HG03521 (cell line): Measurements from ENCODE around the gene HSPG2.
"Not testable (repeated sequence)": the region's sequence is repeated elsewhere in the genome, so short reads cannot be mapped to it uniquely, and the experiment has no call there.

Source experiments
- ATAC-seq: cut with Tn5 transposase; IDR thresholded peaks from one replicate; pipeline ENCODE4 v1.9.1; 2021; ENCODE audit warnings: mild to moderate bottlenecking, moderate library complexity; ENCODE audit not compliant: unreplicated experiment

Gene HSPG2

DNA sequence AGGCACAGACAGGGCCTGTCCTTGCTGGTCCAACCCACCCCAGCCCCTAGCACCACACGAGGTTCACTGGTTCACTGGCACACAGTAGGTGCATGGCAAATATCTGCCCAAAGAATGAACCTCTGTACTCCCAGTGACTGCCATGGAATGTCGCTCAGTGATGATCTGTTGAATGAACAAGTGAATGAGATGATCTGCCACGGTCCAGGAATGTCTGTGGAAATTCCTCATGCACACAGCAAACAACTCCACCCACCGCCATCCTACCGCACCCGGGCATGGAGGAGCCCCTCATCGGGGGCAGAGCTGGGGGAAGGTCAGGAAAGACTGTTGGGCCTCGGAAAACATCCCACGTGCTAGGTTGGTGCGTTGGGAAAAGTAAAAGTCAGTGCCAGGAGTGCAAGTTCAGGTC, 1.7 kb downstream of the HSPG2 start:
- no peak for ATAC-seq

DNA sequence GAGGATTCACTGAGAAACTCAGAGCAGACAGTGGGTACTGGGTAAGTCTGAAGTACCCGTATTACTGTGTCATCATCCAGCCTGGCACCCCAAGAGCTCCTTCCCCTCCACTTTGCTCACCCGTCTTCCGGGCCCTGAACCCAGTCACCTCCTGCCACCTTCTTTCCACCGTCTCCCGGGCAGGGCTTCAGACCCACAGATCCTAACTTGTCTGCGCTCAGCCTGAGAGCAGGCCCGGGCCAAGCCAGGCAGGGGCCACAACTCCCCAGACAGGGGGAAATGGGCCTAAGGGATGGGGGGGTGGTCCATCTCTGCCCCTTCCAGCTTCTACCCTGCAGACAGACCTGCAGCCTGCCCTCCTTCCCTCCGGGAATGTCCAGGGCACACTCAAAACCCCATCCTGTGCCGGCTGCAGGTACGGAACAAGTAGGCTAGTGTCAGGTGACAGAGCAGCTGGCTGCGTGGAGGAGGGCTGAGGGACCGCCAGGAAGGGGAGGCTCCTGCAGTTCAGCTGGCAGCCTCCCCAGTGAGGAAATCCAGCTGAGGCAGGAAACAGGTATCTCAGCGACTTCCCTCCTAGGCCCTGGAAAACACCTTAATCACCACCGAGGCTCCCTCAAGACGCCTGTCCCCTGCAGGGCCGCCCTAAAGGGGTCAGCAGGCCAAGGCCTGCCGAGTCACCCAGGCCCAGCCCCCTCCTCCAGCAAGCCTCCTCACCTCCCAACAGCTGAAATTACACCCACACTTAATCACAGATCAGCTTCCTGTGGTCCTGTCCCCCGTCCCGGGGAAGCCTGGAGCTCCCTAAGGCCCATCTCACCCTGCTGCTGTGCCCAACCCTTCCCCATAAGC, 3.5 kb downstream of the HSPG2 start:
- no peak for ATAC-seq

DNA sequence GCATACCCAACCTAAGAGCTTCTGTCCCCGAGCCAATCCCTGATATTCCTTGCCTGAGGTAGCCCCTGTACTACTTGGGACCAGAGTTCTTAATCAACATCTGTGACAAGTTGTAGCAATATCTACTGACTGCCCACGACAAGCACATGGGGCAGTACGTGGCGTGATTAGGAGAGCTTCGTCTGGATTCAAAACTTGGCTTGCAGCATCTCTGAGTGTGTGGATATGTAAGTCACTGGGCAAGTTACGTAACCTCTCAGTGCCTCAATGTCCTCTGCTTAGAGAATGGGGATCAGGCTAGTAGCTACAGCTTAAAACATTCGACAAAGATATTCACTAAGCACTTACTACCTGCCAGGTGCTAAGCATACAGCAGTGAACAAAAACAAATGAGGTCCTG, 5.0 kb downstream of the HSPG2 start:
- ATAC-seq, result no peak

DNA sequence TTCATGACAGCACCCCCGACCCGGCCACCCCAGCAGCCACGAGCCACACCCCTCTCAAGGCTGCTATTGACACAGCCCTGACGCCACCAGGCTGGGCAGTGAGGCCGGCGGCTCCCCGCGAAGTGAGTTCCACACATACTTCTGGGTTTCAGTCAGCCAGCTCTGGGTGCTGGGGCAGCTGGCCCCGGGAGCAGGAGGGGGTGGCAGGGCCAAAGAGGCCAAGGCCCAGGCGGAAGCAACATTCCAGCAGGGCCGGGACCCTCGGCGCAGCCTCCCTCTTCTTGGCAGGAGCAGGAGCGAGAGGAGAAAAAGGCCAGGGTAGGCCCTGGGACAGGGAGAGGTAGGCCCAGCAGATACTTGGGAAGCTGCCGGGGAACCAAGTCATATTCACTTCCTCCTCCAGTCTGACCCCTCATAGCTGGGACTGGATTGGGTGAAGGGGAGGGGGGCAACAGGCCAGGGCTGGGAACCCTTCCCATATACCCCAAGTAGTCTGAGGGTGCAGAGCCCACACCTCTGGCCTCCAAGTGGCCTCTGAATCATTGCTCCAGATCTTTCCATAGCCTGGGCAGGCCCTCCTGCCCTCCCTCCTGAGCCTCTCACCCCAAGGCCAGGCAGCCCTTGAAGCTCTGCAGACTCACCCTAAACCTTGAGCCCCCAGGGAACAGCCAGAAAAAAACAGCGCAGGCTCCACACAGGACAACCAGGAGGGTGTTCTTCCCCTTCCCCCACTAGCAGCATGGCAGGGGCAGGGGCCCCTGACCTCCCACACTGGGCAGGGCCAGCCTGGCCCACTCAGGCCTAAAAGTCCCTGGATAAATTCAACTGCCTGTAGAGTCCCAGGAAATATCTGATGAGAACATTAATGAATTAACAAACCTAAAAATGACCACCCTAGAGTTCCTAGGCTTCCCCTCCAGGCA, 5.7 kb downstream of the HSPG2 start:
- ATAC-seq, result no peak

DNA sequence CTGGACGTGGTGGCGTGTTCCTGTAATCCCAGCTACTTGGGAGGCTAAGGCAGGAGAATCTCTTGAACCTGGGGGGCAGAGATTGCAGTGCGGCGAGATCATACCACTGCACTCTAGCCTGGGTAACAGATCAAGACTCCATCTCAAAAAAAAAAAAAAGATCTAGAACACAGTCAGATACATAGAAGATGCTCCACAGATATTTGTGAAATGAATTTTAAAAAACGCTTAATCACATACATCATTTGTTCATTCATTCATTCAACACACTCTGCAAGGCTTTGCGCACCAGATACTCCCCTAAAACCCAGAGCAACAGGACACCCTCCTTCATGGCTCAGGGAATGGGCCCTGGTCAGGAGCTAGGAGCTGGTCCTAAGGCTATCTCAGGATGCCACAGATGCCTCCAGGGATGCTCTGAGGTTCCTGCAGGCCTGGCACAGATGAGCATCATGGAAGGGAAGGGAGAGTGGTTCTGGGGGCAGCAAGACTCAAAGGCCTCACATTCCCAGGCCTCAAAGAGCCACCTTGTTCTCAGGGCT, 6.4 kb downstream of the HSPG2 start:
- ATAC-seq, result no peak

DNA sequence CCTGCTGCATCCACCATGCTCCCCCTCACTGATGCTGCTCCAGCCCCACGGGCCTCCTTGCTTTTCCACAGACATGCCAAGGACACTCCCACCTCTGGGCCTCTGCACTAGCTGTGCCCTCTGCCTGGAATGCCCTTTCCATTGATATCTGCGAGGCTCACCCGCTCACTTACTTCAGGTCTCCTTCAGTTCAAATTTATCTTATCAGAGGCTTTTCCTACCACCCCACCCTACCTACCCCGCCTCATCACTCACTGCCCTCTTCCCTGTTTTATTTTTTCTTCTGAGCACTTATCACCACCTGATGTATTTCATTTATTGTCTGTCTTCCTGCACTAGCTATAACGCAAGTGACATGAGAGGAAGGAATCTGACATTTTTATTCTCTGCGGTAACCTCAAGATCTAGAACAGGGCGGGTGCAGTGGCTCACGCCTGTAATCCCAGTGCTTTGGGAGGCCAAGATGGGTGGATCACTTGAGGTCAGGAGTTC, 7.0 kb downstream of the HSPG2 start:
- no peak for ATAC-seq

DNA sequence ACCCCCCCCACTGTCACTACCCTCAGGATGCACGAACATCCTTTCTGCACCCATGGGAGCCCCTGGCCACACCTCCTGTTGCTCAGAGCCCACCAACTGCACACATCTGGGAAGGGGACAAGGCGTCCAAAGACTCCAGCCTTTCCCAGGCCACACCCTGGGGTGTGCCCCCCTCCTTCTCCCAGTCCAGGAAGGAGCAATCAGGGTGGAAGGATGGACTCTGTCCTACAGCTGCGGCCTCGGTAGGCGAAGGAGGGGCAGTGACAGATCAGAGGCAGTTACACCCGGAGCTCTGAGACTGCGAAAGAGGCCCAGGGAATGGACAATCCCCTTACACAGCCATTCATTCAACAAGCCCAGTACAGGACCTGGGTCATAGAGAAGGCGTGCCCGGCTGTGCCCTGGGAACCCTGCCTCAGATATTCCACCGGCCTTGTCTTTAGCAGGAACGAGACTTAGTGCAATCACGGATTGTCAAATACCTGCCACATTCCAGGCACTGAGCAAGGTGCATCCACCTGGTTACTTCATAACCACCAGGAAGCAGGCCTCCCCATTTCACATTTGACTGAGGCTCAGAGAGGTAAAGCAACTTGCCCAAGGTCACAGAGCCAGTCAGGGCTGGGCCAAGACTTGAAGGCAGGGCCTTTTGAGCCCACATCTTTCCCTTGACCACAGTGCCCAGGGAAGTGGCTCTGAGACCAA, 9.4 kb downstream of the HSPG2 start:
- ATAC-seq, result no peak

DNA sequence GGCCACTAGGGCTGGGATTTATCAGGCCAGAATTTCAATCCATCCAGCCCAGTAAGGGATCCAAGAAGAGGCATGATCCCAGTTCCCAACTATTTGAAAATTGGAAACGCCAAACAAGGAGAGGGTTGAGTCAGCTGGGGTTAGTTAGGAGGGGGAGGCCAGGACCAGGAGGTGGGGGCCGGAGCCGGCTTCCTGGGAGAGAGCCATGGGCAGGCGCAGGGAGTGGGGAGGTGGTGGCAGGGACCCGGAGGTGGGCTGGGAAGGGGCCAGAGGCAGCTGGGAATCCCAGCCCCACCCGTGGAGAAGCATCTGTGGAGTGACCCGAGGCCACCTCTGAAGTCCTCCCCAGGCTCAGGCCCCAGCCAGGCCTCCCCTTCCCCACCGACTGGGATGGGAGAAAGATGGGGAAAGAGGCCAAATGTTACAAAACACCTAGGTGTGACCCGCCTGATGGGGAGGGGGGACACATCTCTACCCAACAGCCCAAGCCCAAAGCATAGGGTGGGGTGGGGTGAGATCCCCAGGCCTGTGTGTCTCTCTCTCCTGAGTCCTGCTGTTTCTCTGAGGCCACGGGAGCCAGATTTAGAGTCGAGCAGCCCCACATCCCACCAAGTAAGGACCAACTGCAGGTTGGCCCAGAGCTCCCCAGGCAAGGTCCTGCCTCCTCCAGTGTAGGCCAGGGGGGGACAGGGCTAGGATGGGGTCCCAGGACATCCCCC, 10.1 kb downstream of the HSPG2 start:
- ATAC-seq, result no peak

DNA sequence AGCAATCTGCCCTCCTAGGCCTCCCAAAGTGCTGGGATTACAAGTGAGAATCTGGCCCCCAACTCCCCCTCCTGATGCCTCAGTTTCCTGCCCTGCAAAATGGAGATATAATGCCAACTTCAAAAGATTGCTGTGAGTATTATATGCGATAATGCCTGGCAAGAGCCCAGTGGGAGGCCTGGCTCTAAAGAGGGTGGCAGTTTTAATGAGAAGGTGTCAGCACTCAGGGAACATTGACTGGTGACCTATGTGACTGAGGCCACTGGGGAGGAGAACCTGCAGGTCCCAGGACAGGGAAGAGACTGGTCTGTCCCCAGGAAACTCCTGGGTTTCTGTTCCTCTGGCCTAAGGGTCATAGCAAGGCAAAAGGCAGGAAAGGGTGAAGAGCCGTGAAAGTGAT, 11.0 kb downstream of the HSPG2 start:
- ATAC-seq, result no peak

DNA sequence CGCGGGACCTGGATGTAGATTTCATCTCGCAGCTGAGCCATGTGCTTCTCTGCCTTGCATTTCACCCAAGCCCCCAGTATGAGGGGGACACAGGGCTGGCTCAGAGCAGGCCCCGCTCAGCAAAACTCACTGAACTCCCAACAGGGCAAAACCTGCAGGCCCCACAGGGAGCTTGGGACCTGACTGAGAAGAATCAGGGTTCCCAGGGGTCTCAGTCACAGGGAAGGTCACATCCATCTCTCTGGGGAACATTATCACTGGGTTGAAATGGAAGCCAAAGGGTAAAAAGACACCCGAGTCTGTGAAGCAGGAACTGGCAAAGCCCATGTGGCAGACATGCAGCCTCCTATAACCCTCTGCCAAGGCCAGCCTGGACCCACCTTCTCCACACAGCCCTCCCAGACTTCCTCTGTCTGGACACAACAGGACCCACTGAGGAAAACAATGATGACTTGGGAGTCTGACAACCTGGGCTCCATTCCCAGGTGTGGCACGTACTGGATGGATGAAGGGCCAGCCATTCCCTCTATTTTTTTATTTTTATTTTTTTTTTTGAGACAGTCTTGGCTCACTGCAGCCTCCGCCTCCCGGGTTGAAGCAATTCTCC, 11.7 kb downstream of the HSPG2 start:
- ATAC-seq, result no peak

DNA sequence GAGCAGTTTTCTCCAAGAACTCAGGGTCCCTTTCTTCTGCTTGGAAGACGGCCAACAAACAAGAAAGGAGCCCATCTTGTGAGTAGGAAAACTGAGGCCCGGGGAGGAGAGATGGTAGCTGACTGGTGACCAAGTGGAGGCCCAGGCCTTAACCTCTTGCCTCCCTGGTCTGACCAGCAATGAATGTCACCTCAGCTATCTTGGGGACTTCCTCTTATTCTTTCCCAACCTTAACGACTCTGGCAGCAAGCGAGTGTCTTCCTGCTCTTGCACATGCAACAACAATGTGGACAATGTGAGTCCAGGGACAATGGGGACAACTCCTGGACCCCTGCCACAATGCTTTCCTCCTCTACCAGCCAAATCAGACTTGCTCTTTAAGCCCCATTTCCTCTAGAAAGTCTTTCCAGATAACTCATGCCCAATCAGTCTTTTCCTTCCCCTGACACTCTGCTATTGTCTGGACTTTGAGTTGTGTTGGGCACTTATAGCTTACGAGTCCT, 12.6 kb downstream of the HSPG2 start:
- no peak for ATAC-seq

DNA sequence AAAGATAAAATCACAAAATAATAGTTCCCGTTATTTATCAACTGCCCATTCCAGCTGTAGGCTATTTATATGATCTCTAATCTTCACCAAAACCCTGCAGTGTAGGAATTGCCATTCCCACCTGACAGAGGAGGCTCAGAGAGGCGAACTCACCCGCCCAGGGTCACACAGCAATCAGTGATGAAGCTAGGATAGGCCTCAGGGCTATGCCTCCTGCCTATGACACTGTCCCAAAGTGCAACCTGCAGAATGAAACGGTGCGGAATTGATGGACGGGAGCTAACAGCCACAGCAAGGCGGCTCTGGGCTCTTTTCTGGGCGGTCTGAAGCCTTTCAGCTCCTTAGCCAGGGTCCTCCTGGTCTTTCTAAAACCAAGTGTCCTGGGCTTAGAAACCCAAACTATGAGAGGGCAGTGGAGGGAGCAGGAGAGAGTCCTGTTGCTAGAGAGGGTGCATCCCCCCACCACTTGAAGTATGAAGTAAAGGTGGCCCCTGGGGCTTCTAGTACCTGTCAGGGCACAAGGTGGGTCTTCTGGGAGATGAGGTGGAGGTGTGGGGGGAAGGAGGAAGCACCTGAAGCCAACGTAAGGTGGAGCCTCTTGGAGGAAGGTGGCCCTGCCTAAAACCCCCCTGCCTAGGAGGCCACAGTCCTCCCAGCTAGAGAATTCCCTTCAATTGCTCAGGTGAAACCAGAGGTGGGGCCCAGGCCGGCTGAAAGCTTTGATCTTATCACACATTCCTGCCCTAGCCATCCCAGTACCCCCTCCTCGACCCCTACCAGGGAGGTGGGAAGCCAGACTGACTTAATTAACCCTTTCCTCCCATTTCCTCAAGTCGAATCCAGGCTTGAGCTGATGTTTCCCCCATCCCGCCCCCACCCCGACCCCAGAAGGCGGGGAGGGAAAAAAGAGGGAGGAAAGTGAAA, 14.8 kb downstream of the HSPG2 start:
- no peak for ATAC-seq

DNA sequence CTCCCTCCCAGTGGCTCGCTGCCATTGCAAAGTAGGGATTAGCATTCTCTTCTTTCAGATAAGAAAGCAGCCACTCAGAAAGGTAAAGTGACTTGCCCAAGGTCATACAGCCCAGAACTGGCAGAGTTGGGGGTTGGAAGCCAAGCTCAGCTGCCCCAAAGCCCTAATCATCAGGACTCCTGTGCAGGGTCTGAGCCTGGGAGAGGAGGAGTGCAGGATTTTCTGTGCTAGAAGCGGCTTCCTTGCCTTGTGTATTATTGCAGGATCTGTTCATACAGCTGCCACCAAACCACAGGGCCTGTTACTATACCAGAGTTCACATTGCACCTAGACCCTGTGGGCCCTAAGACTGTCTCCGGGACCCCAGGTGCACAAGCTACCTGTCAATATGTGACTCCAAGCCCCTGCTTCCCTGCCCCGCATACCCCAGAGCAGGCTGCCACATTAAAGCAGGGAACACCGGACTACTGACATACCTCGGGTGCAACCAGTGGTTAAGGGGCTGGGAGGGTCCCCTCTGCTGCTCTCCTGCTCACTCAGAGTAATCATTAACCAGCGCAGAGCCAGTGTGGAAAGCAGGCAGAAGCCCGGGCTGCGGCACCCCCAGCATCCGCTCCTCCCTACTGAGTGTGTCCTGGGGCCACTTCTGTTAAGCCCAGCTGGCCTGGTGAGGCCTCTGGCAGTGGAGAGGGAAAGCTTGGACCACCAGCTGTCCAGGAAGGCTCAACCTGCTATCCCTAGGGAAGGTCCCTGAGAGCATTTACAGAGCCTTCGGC, 15.8 kb downstream of the HSPG2 start:
- ATAC-seq, result no peak

DNA sequence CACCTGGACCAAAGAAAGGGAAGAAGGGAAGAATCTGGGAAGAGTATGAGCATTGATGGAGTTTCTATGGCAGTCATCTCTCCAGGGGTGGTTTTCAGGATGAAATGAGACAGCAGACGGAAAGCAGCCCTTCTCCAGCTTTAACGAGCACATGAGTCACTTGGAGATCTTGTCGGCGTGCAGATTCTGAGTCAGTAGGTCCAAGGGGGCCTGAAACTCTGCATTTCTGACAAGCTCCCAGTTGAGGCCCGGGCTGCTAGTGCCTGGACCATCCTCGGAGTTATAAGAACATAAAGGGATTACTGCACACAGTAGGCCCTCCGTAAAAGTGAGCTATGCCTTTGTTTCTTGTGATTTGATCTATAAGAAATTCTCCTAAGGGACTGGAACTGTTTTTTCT, 17.6 kb downstream of the HSPG2 start:
- no peak for ATAC-seq

DNA sequence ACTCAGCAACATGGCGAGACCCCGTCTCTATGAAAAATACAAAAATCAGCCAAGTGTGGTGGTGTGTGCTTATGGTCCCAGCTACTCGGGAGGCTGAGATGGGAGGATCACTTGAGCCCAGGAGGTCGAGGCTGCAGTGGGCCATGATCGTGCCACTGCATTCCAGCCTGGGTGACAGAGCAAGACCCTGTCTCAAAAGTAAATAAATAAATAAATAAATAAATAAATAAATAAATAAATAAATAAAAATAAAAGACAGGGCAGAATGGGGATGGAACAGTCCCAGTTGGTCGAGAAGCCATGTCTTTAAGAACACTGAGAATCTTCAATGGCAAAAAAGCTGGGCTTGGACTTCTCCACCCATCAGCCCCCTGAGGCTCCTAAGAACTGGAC, 19.9 kb downstream of the HSPG2 start:
- ATAC-seq, result not testable (repeated sequence)

DNA sequence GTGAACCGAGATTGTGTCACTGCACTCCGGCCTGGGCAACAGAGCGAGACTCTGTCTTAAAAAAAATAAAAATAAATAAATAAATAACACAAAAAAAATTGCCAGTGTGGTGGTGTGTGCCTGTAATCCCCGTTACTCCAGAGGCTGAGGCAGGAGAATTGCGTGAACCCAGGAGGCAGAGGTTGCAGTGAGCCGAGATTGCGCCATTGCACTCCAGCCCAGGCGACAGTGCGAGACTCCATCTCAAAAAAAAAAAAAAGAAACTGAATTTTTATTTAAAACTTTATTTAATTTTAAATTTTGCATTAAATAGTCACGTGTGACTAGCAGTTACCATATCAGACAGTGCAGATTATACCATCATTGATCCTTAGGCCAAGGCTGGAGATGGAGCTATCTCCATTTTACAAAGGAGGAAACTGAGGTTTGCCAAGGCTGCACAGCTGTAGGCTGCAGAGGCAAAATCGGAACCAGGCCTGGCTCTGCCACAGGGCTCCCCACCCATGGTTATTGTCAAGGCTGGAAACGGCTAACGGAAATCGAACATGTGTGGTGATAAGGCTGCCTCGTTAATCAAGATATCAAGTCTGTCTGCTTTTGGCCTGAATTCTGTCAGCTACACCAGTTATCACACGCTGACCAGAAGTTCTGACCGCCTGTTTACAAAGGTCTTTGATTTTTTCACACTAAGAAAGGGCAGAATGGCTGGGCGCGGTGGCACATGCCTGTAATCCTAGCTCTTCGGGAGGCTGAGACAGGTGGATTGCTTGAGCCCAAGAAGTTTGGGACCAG, 20.5 kb downstream of the HSPG2 start:
- no peak for ATAC-seq
